HG02623 (cell line): ENCODE results near the gene ATP5ME.
"Not testable (repeated sequence)": the region's sequence is repeated elsewhere in the genome, so short reads cannot be mapped to it uniquely, and the experiment has no call there.

Source experiments
- ATAC-seq: cut with Tn5 transposase; IDR thresholded peaks from one replicate; pipeline ENCODE4 v1.9.1; 2021; ENCODE audit warnings: moderate library complexity; ENCODE audit not compliant: unreplicated experiment

The ATP5ME gene

GRCh38 chr4:671769-672168, 2.3 kb downstream of the ATP5ME start:
- ATAC-seq: no peak

- ATAC-seq: not testable (repeated sequence)
Observed at GRCh38 chr4:669806-670559, 4.1 kb downstream of the ATP5ME start.

- ATAC-seq: not testable (repeated sequence)
Observed at GRCh38 chr4:668219-668618, 5.9 kb downstream of the ATP5ME start.

- no peak for ATAC-seq
Observed at GRCh38 chr4:667545-667925, 6.5 kb downstream of the ATP5ME start.

- no peak for ATAC-seq
Observed at GRCh38 chr4:666822-667544, 7.1 kb downstream of the ATP5ME start.

GRCh38 chr4:666436-666810, 7.7 kb downstream of the ATP5ME start:
- ATAC-seq: no peak

GRCh38 chr4:665751-666435, 8.2 kb downstream of the ATP5ME start:
- no peak for ATAC-seq

- no peak for ATAC-seq
Observed at GRCh38 chr4:665381-665750, 8.7 kb downstream of the ATP5ME start.

- ATAC-seq: no peak
Observed at GRCh38 chr4:664713-665231, 9.3 kb downstream of the ATP5ME start.

- ATAC-seq: no peak
Observed at GRCh38 chr4:663438-664428, 10.3 kb downstream of the ATP5ME start.

GRCh38 chr4:663046-663437, 11.0 kb downstream of the ATP5ME start:
- ATAC-seq: no peak

GRCh38 chr4:661881-662761, 12.0 kb downstream of the ATP5ME start:
- ATAC-seq: no peak

GRCh38 chr4:661231-661630, 12.8 kb downstream of the ATP5ME start:
- ATAC-seq: no peak

- no peak for ATAC-seq
Observed at GRCh38 chr4:660401-660800, 13.7 kb downstream of the ATP5ME start.

- no peak for ATAC-seq
Observed at GRCh38 chr4:659851-660250, 14.2 kb downstream of the ATP5ME start.

GRCh38 chr4:658681-659667, 15.1 kb downstream of the ATP5ME start:
- no peak for ATAC-seq

- ATAC-seq: no peak
Observed at GRCh38 chr4:657834-658667, 16.0 kb downstream of the ATP5ME start.
